B cell (primary cell): ENCODE results near the gene DOCK8. TPM values are rescaled to one million over a fixed set of nuclear protein-coding genes. Genes with fewer than 3 reads are reported as not detected.
A peak's percentile ranks its signal among the peaks of the same experiment; 100 is the strongest.

Source experiments
- ATAC-seq: fragments of 200-7000 bp; cut with Tn5 transposase; one replicate; pipeline ENCODE4 v1.10.0; 2021; ENCODE audit warnings: low read depth, mild to moderate bottlenecking, moderate number of reproducible peaks, moderate library complexity
- CTCF ChIA-PET: fragments of 350-600 bp; sonication (Branson Sonifier 250); formaldehyde crosslinking; loops from one replicate; lab custom pipeline; 2021; ENCODE audit warnings: antibody characterized with exemption, inconsistent platforms; lab: Charles Lee
- POLR2A ChIA-PET: fragments of 350-600 bp; sonication (Branson Sonifier 250); formaldehyde crosslinking; loops from one replicate; lab custom pipeline; 2021; ENCODE audit warnings: antibody characterized with exemption; lab: Charles Lee
- DNase-seq: peaks from one replicate; pipeline ENCODE4 v3.0.0; 2013
- H2AFZ ChIP-seq: 2 replicates; pipeline ENCODE4 v1.6.1; 2012; ENCODE audit warnings: mild to moderate bottlenecking, low read depth, low read length; ENCODE audit not compliant: insufficient read depth, poor library complexity, severe bottlenecking
- H3K27ac ChIP-seq, 2 donors: 1 replicate in 1 of 2; 2 replicates in 1 of 2; pipeline ENCODE4 v1.5.1; 2012 to 2013; ENCODE audit warnings: low read length in 2 of 2, mild to moderate bottlenecking in 2 of 2, moderate library complexity in 1 of 2
- H3K27me3 ChIP-seq, 4 experiments: fragments of 200-600 bp in 1 of 4; sonication (generic) in 1 of 4; replicated peaks in 1 of 4; 1 replicate in 2 of 4; 2 replicates in 2 of 4; pipeline versions ENCODE4 v1.6.1 to v1.7.0; 2013 to 2016; ENCODE audit warnings: low read length in 3 of 4, mild to moderate bottlenecking in 2 of 4, mixed read lengths in 1 of 4, moderate library complexity in 1 of 4; ENCODE audit not compliant: insufficient read depth in 4 of 4, control insufficient read depth in 3 of 4; ENCODE audit errors: control extremely low read depth in 1 of 4
- H3K36me3 ChIP-seq, 2 experiments: replicated peaks in 1 of 2; 1 replicate in 1 of 2; 2 replicates in 1 of 2; pipeline versions ENCODE4 v1.6.1 to v1.7.1; 2013; ENCODE audit warnings: low read length in 1 of 2; ENCODE audit not compliant: insufficient read depth in 2 of 2, control insufficient read depth in 1 of 2; ENCODE audit errors: control extremely low read depth in 1 of 2, extremely low read depth in 1 of 2
- H3K4me1 ChIP-seq, 2 donors: fragments of 200-600 bp in 1 of 2; sonication (generic) in 1 of 2; 1 replicate in 1 of 2; 2 replicates in 1 of 2; pipeline versions ENCODE4 v1.5.1 to v1.6.1; 2013 to 2017; ENCODE audit warnings: low read length in 2 of 2; ENCODE audit not compliant: control insufficient read depth in 2 of 2, insufficient read depth in 2 of 2
- H3K4me2 ChIP-seq: replicated peaks from 2 replicates; pipeline ENCODE3; 2012; ENCODE audit warnings: mild to moderate bottlenecking, low read depth, low read length; ENCODE audit not compliant: poor library complexity, severe bottlenecking
- H3K4me3 ChIP-seq, 5 experiments: fragments of 200-600 bp in 1 of 5; sonication (generic) in 1 of 5; 1 replicate in 3 of 5; 2 replicates in 2 of 5; pipeline versions ENCODE4 v1.5.1 to v1.7.0; 2011 to 2016; ENCODE audit warnings: low read length in 4 of 5, mild to moderate bottlenecking in 4 of 5, low read depth in 2 of 5, control low read depth in 1 of 5, moderate library complexity in 1 of 5; ENCODE audit not compliant: insufficient read depth in 1 of 5; ENCODE audit errors: control extremely low read depth in 1 of 5, extremely low read depth in 1 of 5
- H3K79me2 ChIP-seq: fragments of 200-600 bp; sonication (generic); one replicate; pipeline ENCODE4 v1.6.0; 2016; ENCODE audit warnings: low read length; ENCODE audit not compliant: control insufficient read depth, insufficient read depth
- H3K9ac ChIP-seq: fragments of 200-600 bp; sonication (generic); 2 replicates; pipeline ENCODE4 v1.6.1; 2017; ENCODE audit warnings: mild to moderate bottlenecking, low read length, moderate library complexity
- H3K9me3 ChIP-seq, 3 donors: one replicate each; pipeline versions ENCODE4 v1.6.1 to v1.7.1; 2013; ENCODE audit warnings: low read length in 2 of 3; ENCODE audit not compliant: control insufficient read depth in 2 of 3, insufficient read depth in 1 of 3; ENCODE audit errors: control extremely low read depth in 1 of 3
- H4K20me1 ChIP-seq: 2 replicates; pipeline ENCODE4 v1.6.0; 2012; ENCODE audit warnings: mild to moderate bottlenecking, low read length; ENCODE audit not compliant: insufficient read depth, control insufficient read depth, poor library complexity, severe bottlenecking
- H3K27ac Mint-ChIP-seq: one replicate; pipeline ENCODE4 v1.8.0; 2021; ENCODE audit warnings: mixed read lengths
- H3K27me3 Mint-ChIP-seq: one replicate; pipeline ENCODE4 v1.8.0; 2021; ENCODE audit warnings: mixed read lengths
- H3K4me1 Mint-ChIP-seq: one replicate; pipeline ENCODE4 v1.8.0; 2021; ENCODE audit warnings: mixed read lengths
- H3K4me3 Mint-ChIP-seq: one replicate; pipeline ENCODE4 v1.8.0; 2021; ENCODE audit warnings: mixed read lengths
- H3K9me3 Mint-ChIP-seq: one replicate; pipeline ENCODE4 v1.8.0; 2022; ENCODE audit warnings: mixed read lengths; ENCODE audit not compliant: insufficient read depth
- CTCF ChIP-seq: fragments of 200-600 bp; IDR thresholded peaks from one replicate; pipeline ENCODE4 v1.8.0; 2022; ENCODE audit warnings: antibody characterized with exemption, mild to moderate bottlenecking
- EZH2 ChIP-seq: IDR thresholded peaks from 2 replicates; pipeline ENCODE4 v1.6.1; 2012; ENCODE audit warnings: borderline replicate concordance, low read depth, mild to moderate bottlenecking, moderate library complexity, low read length; ENCODE audit not compliant: insufficient read depth, poor library complexity, severe bottlenecking
- WGBS: methylation state at CpG from one replicate; pipeline ENCODE4 v1.1.5; 2013; ENCODE audit warnings: missing lambda C conversion rate; ENCODE audit not compliant: insufficient coverage; 5-methylcytosine and 5-hydroxymethylcytosine counted together
- intact Hi-C: fragments of 100-400 bp; cut with micrococcal nuclease; formaldehyde crosslinking; loops from one replicate; pipeline ENCODE4 v1.10.0; 2022
- polyA plus RNA-seq: library from polyadenylated mRNA; depleted of rRNA; stranded (reverse); fragments of >200 nt; gene quantifications from 2 replicates; pipeline ENCODE4 v1.2.3, GENCODE V29; 2012
- total RNA-seq, 2 donors: library from RNA; stranded (reverse); fragments of 120-200 nt in 1 of 2; gene quantifications; 1 replicate in 1 of 2; 2 replicates in 1 of 2; pipeline versions ENCODE4 v1.2.3 to v1.2.4, GENCODE V29; 2013 to 2022

DOCK8 gene
- total and polyA plus RNA-seq, 2 donors (not counting 1 experiment from before 2014, with no cell fraction given), result 47.6 to 288 TPM

GRCh38 chr9:366620-367019, 152.0 kb downstream of the DOCK8 start:
- DNase-seq (no peak), ATAC-seq (no peak)
- Histone ChIP-seq H3K27ac (no peak overlapping the region), H3K27me3 (no peaks in the 10 kb centered on the region), H4K20me1 (peaks cover 21% of the 10 kb centered on the region), H3K4me1 (no peaks in the 10 kb centered on the region), H3K79me2 (no peaks in the 10 kb centered on the region), H3K4me2 (no peak overlapping the region), H3K4me3 (no peak overlapping the region), H3K9ac (no peak overlapping the region), H2AFZ (no peak overlapping the region), H3K9me3 (no peaks in the 10 kb centered on the region), H3K36me3 (peaks cover 5 to 92% of the 10 kb centered on the region in 2 experiments)
- POLR2A ChIA-PET, result no interaction called here
- Mint-ChIP-seq H3K27me3 (no peaks in the 10 kb centered on the region), H3K4me1 (no peaks in the 10 kb centered on the region), H3K27ac (no peak overlapping the region), H3K4me3 (no peak overlapping the region), H3K9me3 (no peaks in the 10 kb centered on the region)
- CTCF ChIA-PET, result no interaction called here
- intact Hi-C loops, result no loop called here
- WGBS, result 100% methylated on average over 1 of the region's 3 CpGs
- no peak for TF ChIP-seq EZH2
- no peak for TF ChIP-seq CTCF

GRCh38 chr9:370086-370485, 155.4 kb downstream of the DOCK8 start:
- H3K4me1 Mint-ChIP-seq, result no peaks in the 10 kb centered on the region
- H3K36me3 ChIP-seq, result peaks cover 10 to 94% of the 10 kb centered on the region in 2 experiments
- no peak for TF ChIP-seq CTCF
- no peak for TF ChIP-seq EZH2
- H4K20me1 ChIP-seq, result peaks cover 1% of the 10 kb centered on the region
- ChIA-PET POLR2A (interaction anchor here (0.6 kb wide), 1 partner anchor 218 kb away, joined by 4 read pairs; no protein-coding TSS in a partner anchor), CTCF (no interaction called here)
- no peaks in the 10 kb centered on the region for H3K79me2 ChIP-seq
- peak overlapping the region; percentile 12 for H3K27ac Mint-ChIP-seq
- no peaks in the 10 kb centered on the region for H3K9me3 Mint-ChIP-seq
- H3K9me3 ChIP-seq, result no peaks in the 10 kb centered on the region
- H3K27me3 Mint-ChIP-seq, result no peaks in the 10 kb centered on the region
- no CpG with 5 or more reads among the region's 3 CpGs for WGBS
- DNase-seq, result no peak
- no peak for ATAC-seq
- no peak overlapping the region for H3K4me3 ChIP-seq
- no peak overlapping the region for H3K4me3 Mint-ChIP-seq
- no peaks in the 10 kb centered on the region for H3K4me1 ChIP-seq
- intact Hi-C loops, result no loop called here
- H3K9ac ChIP-seq, result no peak overlapping the region
- H2AFZ ChIP-seq, result no peak overlapping the region
- H3K4me2 ChIP-seq, result no peak overlapping the region
- H3K27me3 ChIP-seq, result no peaks in the 10 kb centered on the region
- no peak overlapping the region for H3K27ac ChIP-seq
